Panc1 (cell line): ENCODE results near the gene IPO11. TPM values are rescaled to one million over a fixed set of nuclear protein-coding genes. Genes with fewer than 3 reads are reported as not detected.

Source experiments
- ATAC-seq: fragments of 200-7000 bp; cut with Tn5 transposase; 2 replicates; pipeline ENCODE4 v1.9.1; 2020; ENCODE audit warnings: mild to moderate bottlenecking, moderate library complexity
- BruUV-seq: library from RNA; stranded (reverse); fragments of 400-500 nt; replicated peaks from 2 replicates; lab custom pipeline; 2021; lab: Mats Ljungman, UMichigan
- CTCF ChIA-PET: fragments of 300-600 bp; sonication (Branson Sonifier 250); formaldehyde crosslinking; loops from one replicate; lab custom pipeline; 2022; ENCODE audit warnings: antibody characterized with exemption; lab: Charles Lee
- POLR2A ChIA-PET: fragments of 300-600 bp; sonication (Branson Sonifier 250); formaldehyde crosslinking; loops from one replicate; lab custom pipeline; 2022; ENCODE audit warnings: antibody characterized with exemption; lab: Charles Lee
- DNase-seq: peaks from one replicate; pipeline ENCODE4 v3.0.0-alpha.2; 2010; ENCODE audit warnings: low read depth, low spot score
- H3K27ac ChIP-seq: 2 replicates; pipeline ENCODE4 v1.5.1; 2011; ENCODE audit warnings: mild to moderate bottlenecking, low read length, inconsistent platforms
- H3K27me3 ChIP-seq: fragments of 200-500 bp; sonication (Bioruptor generic); 2 replicates; pipeline ENCODE4 v1.6.0; 2014; ENCODE audit warnings: low read length, inconsistent platforms; ENCODE audit not compliant: control insufficient read depth, insufficient read depth
- H3K36me3 ChIP-seq: fragments of 200-500 bp; sonication (Bioruptor generic); 2 replicates; pipeline ENCODE4 v1.5.1; 2014; ENCODE audit warnings: inconsistent platforms, mild to moderate bottlenecking, low read length, moderate library complexity; ENCODE audit not compliant: control insufficient read depth, insufficient read depth
- H3K4me1 ChIP-seq: 2 replicates; pipeline ENCODE4 v1.5.1; 2011; ENCODE audit warnings: inconsistent platforms, mild to moderate bottlenecking, low read length, moderate library complexity; ENCODE audit not compliant: control insufficient read depth, insufficient read depth
- H3K4me3 ChIP-seq, 2 experiments: 2 replicates each; pipeline ENCODE4 v1.5.1; 2011 to 2012; ENCODE audit warnings: low read depth in 2 of 2, low read length in 2 of 2, mild to moderate bottlenecking in 2 of 2, inconsistent platforms in 1 of 2, moderate library complexity in 1 of 2
- H3K9me3 ChIP-seq: fragments of 200-500 bp; sonication (Bioruptor generic); 2 replicates; pipeline ENCODE4 v1.5.1; 2014; ENCODE audit warnings: low read depth, mild to moderate bottlenecking, inconsistent platforms, low read length, moderate library complexity; ENCODE audit not compliant: control insufficient read depth, insufficient read depth
- POLR2AphosphoS5 ChIP-seq: IDR thresholded peaks from 2 replicates; pipeline ENCODE4 v1.6.1; 2012; ENCODE audit warnings: mild to moderate bottlenecking, low read depth, low read length, moderate library complexity
- SIN3A ChIP-seq: IDR thresholded peaks from 2 replicates; pipeline ENCODE4 v1.6.1; 2012; ENCODE audit warnings: low read depth, mild to moderate bottlenecking, low read length, moderate library complexity, borderline replicate concordance; ENCODE audit not compliant: insufficient read depth
- TCF7L2 ChIP-seq: IDR thresholded peaks from 2 replicates; pipeline ENCODE4 v1.6.1; 2011; ENCODE audit warnings: mild to moderate bottlenecking, low read depth, low read length, inconsistent platforms
- in situ Hi-C: cut with HindIII; loops from 2 replicates; pipeline ENCODE4 v1.10.0; 2016; ENCODE audit warnings: low sequenced_read_pairs, low pct_unique_long_range_greater_than_20kb
- intact Hi-C: fragments of 100-400 bp; cut with micrococcal nuclease; formaldehyde crosslinking; loops from one replicate; pipeline ENCODE4 v1.10.0; 2022; ENCODE audit not compliant: unreplicated experiment
- total RNA-seq: library from RNA; stranded (reverse); gene quantifications from one replicate; pipeline ENCODE4 v1.2.1, GENCODE V29; 2021; ENCODE audit not compliant: unreplicated experiment
- TF ChIP-seq, protein P1 (sequence below), 2 experiments: IDR thresholded peaks; 2 replicates each; pipeline ENCODE4 v1.6.1; 2011 to 2012; ENCODE audit warnings: low read depth in 2 of 2, control low read depth in 1 of 2, low read length in 1 of 2, mild to moderate bottlenecking in 1 of 2, moderate library complexity in 1 of 2; ENCODE audit not compliant: insufficient read depth in 1 of 2
- TF ChIP-seq, protein P2 (sequence below): fragments of 450-650 bp; IDR thresholded peaks from 2 replicates; pipeline ENCODE4 v1.5.1; 2017; ENCODE audit warnings: mild to moderate bottlenecking

The IPO11 gene
- total RNA-seq, 1 experiment from 2014 or later: 39.8 TPM

DNA sequence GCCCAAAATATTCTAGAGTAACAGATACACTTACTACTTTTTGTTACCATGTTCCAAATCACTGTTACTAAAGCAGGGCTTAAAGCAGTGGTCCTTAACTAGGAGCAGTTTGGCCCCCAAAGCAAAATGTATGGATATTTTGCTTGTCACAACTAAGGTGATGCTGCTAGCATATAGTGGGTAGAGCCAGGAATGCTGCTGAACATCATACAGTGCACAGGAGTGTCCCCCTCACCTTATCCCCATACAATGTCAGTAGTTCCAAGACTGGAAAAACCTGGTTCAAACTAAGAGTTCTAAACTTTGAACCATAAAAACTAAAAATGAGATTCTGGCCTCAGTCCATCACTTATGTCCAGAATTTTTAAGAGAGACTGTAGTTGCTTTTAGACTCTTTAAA is 36.9 kb upstream of the IPO11 start:
- H3K27ac ChIP-seq: no peak overlapping the region
- BruUV-seq: no TSS peak

DNA sequence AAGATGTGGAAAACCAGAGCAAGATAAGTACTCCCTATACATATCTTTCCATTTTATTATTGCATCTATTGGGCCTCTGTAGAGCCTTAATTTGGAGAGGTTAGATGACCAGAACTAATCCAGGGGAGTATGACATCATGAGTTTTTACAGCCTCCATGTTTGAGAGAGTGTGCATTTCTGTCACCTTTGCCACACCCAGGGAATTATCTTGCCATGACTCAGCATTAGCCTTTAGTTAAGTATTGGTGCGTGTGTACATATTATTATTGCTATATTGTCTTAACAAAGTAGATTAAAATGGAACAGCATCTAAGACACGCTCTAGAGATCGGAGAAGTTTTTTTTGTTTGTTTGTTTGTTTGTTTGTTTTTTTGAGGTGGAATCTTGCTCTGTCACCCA is 36.5 kb upstream of the IPO11 start:
- peaks cover 22% of the 10 kb centered on the region for H3K36me3 ChIP-seq
- H3K4me1 ChIP-seq: no peaks in the 10 kb centered on the region
- ChIA-PET CTCF (no interaction called here), POLR2A (interaction anchor here (0.6 kb wide), 1 partner anchor 18 kb away, joined by 4 read pairs; no protein-coding TSS in a partner anchor)
- BruUV-seq: no TSS peak
- DNase-seq (peak; percentile 10), ATAC-seq (peak; percentile 71)
- intact Hi-C loops: no loop called here
- no peak overlapping the region for H3K27ac ChIP-seq
- TF ChIP-seq TCF7L2: no peak
- TF ChIP-seq POLR2AphosphoS5: no peak
- TF ChIP-seq, protein P1, sequence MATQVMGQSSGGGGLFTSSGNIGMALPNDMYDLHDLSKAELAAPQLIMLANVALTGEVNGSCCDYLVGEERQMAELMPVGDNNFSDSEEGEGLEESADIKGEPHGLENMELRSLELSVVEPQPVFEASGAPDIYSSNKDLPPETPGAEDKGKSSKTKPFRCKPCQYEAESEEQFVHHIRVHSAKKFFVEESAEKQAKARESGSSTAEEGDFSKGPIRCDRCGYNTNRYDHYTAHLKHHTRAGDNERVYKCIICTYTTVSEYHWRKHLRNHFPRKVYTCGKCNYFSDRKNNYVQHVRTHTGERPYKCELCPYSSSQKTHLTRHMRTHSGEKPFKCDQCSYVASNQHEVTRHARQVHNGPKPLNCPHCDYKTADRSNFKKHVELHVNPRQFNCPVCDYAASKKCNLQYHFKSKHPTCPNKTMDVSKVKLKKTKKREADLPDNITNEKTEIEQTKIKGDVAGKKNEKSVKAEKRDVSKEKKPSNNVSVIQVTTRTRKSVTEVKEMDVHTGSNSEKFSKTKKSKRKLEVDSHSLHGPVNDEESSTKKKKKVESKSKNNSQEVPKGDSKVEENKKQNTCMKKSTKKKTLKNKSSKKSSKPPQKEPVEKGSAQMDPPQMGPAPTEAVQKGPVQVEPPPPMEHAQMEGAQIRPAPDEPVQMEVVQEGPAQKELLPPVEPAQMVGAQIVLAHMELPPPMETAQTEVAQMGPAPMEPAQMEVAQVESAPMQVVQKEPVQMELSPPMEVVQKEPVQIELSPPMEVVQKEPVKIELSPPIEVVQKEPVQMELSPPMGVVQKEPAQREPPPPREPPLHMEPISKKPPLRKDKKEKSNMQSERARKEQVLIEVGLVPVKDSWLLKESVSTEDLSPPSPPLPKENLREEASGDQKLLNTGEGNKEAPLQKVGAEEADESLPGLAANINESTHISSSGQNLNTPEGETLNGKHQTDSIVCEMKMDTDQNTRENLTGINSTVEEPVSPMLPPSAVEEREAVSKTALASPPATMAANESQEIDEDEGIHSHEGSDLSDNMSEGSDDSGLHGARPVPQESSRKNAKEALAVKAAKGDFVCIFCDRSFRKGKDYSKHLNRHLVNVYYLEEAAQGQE (IDR thresholded peaks at IDR 0.05; ENCODE audit: insufficient read depth in 1 of 2, low read depth in 2 of 2, low read length in 1 of 2): no peak
- no peak for TF ChIP-seq SIN3A
- TF ChIP-seq, protein P2, sequence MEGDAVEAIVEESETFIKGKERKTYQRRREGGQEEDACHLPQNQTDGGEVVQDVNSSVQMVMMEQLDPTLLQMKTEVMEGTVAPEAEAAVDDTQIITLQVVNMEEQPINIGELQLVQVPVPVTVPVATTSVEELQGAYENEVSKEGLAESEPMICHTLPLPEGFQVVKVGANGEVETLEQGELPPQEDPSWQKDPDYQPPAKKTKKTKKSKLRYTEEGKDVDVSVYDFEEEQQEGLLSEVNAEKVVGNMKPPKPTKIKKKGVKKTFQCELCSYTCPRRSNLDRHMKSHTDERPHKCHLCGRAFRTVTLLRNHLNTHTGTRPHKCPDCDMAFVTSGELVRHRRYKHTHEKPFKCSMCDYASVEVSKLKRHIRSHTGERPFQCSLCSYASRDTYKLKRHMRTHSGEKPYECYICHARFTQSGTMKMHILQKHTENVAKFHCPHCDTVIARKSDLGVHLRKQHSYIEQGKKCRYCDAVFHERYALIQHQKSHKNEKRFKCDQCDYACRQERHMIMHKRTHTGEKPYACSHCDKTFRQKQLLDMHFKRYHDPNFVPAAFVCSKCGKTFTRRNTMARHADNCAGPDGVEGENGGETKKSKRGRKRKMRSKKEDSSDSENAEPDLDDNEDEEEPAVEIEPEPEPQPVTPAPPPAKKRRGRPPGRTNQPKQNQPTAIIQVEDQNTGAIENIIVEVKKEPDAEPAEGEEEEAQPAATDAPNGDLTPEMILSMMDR: no peak
- H3K9me3 ChIP-seq: no peaks in the 10 kb centered on the region
- H3K4me3 ChIP-seq: no peak overlapping the region
- no peaks in the 10 kb centered on the region for H3K27me3 ChIP-seq
- in situ Hi-C loops: no loop called here

More for the DNA sequence above, 36.9 kb upstream of the IPO11 start:
- DNase-seq (no peak), ATAC-seq (no peak)
- POLR2A ChIA-PET: no interaction called here
- Histone ChIP-seq H3K36me3 (peaks cover 22% of the 10 kb centered on the region), H3K4me3 (no peak overlapping the region), H3K9me3 (no peaks in the 10 kb centered on the region), H3K4me1 (no peaks in the 10 kb centered on the region), H3K27me3 (no peaks in the 10 kb centered on the region)
- CTCF ChIA-PET: no interaction called here
- TF ChIP-seq, protein P2: no peak
- no peak for TF ChIP-seq TCF7L2
- no peak for TF ChIP-seq SIN3A
- TF ChIP-seq POLR2AphosphoS5: no peak
- in situ Hi-C loops: no loop called here
- intact Hi-C loops: no loop called here
